K562 (cell line): ENCODE data around the gene APBB2. TPM values are rescaled to one million over a fixed set of nuclear protein-coding genes. Genes with fewer than 3 reads are reported as not detected.

Source experiments
- ATAC-seq: fragments of 200-7000 bp; cut with Tn5 transposase; 3 replicates; pipeline ENCODE4 v1.9.1; 2020; ENCODE audit warnings: moderate library complexity
- BruUV-seq: library from RNA; stranded (reverse); fragments of 400-500 nt; replicated peaks from 2 replicates; lab custom pipeline; 2021; lab: Mats Ljungman, UMichigan
- CTCF ChIA-PET: fragments of 300-600 bp; formaldehyde crosslinking; extraction: SDS; loops from one replicate; lab custom pipeline; 2021; ENCODE audit warnings: low intra/inter-chr PET ratio; lab: Yijun Ruan, JAX
- POLR2A ChIA-PET: fragments of 300-600, 350-650 bp; sonication (Branson Sonifier 250); formaldehyde crosslinking; extraction: SDS; loops from one replicate; lab custom pipeline; 2021; ENCODE audit warnings: antibody characterized with exemption, inconsistent platforms; lab: Yijun Ruan, JAX
- DNase-seq, 4 experiments: peaks; one replicate each; pipeline versions ENCODE4 v3.0.0 to v3.0.0-alpha.2; 2011 to 2018; ENCODE audit warnings: low spot score in 3 of 4, mixed read lengths in 3 of 4; ENCODE audit errors: extremely low read depth in 1 of 4
- FAIRE-seq: peaks from 2 replicates; lab custom pipeline; 2011; peaks lifted over from hg19 to GRCh38; lab: Jason Lieb, UNC
- H2AFZ ChIP-seq: 2 replicates; pipeline ENCODE4 v1.6.0; 2011; ENCODE audit warnings: low read depth, low read length, control low read depth, inconsistent platforms
- H3K27ac ChIP-seq: fragments of 200-600 bp; 3 replicates; pipeline ENCODE4 v1.8.0; 2011; ENCODE audit warnings: low read depth, mild to moderate bottlenecking, control low read depth, inconsistent platforms, low read length, moderate library complexity, mixed read lengths; ENCODE audit errors: extremely low read depth
- H3K27me3 ChIP-seq, 2 experiments: fragments of 300-600 bp in 1 of 2; 2 replicates in 1 of 2; 3 replicates in 1 of 2; pipeline versions ENCODE4 v1.6.0 to v1.8.0; 2011; ENCODE audit warnings: inconsistent platforms in 2 of 2, low read length in 2 of 2, mild to moderate bottlenecking in 1 of 2, mixed read lengths in 1 of 2, moderate library complexity in 1 of 2; ENCODE audit not compliant: control insufficient read depth in 2 of 2, insufficient read depth in 2 of 2
- H3K36me3 ChIP-seq: fragments of 300-600 bp; 3 replicates; pipeline ENCODE4 v1.8.0; 2011; ENCODE audit warnings: mild to moderate bottlenecking, low read length, inconsistent platforms; ENCODE audit not compliant: control insufficient read depth, insufficient read depth
- H3K4me1 ChIP-seq, 2 experiments: fragments of 200-600 bp in 1 of 2; replicated peaks in 1 of 2; 2 replicates in 1 of 2; 3 replicates in 1 of 2; pipeline versions ENCODE4 v1.5.1 to v1.8.0; 2011; ENCODE audit warnings: inconsistent platforms in 2 of 2, low read length in 2 of 2, mild to moderate bottlenecking in 1 of 2, mixed read lengths in 1 of 2, moderate library complexity in 1 of 2; ENCODE audit not compliant: control insufficient read depth in 2 of 2, insufficient read depth in 2 of 2
- H3K4me2 ChIP-seq: 2 replicates; pipeline ENCODE4 v1.6.1; 2011; ENCODE audit warnings: low read length, control low read depth, inconsistent platforms, mixed read lengths; ENCODE audit not compliant: insufficient read depth
- H3K4me3 ChIP-seq: fragments of 200-600 bp; sonication (generic), shearing (Covaris generic); 2 replicates; pipeline ENCODE4 v1.5.1; 2016; ENCODE audit warnings: control low read depth, inconsistent platforms
- H3K79me2 ChIP-seq: fragments of 200-600 bp; 3 replicates; pipeline ENCODE4 v1.8.0; 2011; ENCODE audit warnings: low read length, inconsistent platforms; ENCODE audit not compliant: control insufficient read depth, insufficient read depth
- H3K9ac ChIP-seq, 2 experiments: 2 replicates each; pipeline versions ENCODE4 v1.6.0 to v1.6.1; 2011; ENCODE audit warnings: low read depth in 2 of 2, low read length in 2 of 2, control low read depth in 1 of 2, inconsistent platforms in 1 of 2, mild to moderate bottlenecking in 1 of 2, mixed read lengths in 1 of 2; ENCODE audit not compliant: insufficient read depth in 1 of 2
- H3K9me1 ChIP-seq: one replicate; pipeline ENCODE4 v1.6.0; 2011; ENCODE audit warnings: inconsistent platforms, mild to moderate bottlenecking, low read length, moderate library complexity; ENCODE audit not compliant: control insufficient read depth, insufficient read depth
- H3K9me3 ChIP-seq: replicated peaks from 2 replicates; pipeline ENCODE4 v1.5.1; 2011; ENCODE audit warnings: low read depth, low read length, inconsistent platforms; ENCODE audit not compliant: control insufficient read depth, insufficient read depth
- H4K20me1 ChIP-seq: replicated peaks from 2 replicates; pipeline ENCODE4 v1.6.1; 2011; ENCODE audit warnings: low read length, inconsistent platforms, mixed read lengths; ENCODE audit not compliant: control insufficient read depth, insufficient read depth
- CBX8 ChIP-seq: fragments of 200-600 bp; sonication (generic); IDR thresholded peaks from 2 replicates; pipeline ENCODE4 v1.6.1; 2012; ENCODE audit warnings: borderline replicate concordance, mixed run types, low read depth, mild to moderate bottlenecking, moderate library complexity, mixed read lengths, low read length, control low read depth, inconsistent platforms; ENCODE audit not compliant: poor library complexity, severe bottlenecking; ENCODE audit errors: extremely low read depth
- E2F5 ChIP-seq: sonication (generic); formaldehyde crosslinking; IDR thresholded peaks from 2 replicates; pipeline ENCODE4 v1.8.0; 2022; ENCODE audit warnings: mild to moderate bottlenecking, missing genetic modification reagents
- GTF2A2 ChIP-seq: IDR thresholded peaks from 2 replicates; pipeline ENCODE4 v1.6.1; 2016; ENCODE audit warnings: mild to moderate bottlenecking, missing genetic modification characterization, missing compliant biosample characterization
- KDM4B ChIP-seq, 2 experiments: fragments of 450-650 bp in 1 of 2; sonication (generic) in 1 of 2; IDR thresholded peaks; 2 replicates each; pipeline ENCODE4 v1.6.1; 2016 to 2017; ENCODE audit warnings: borderline replicate concordance in 2 of 2, antibody characterized with exemption in 1 of 2, low read depth in 1 of 2, mild to moderate bottlenecking in 1 of 2
- MYNN ChIP-seq, 2 experiments: sonication (generic); formaldehyde crosslinking in 1 of 2; IDR thresholded peaks; 2 replicates each; pipeline versions ENCODE4 v1.5.0 to v1.6.1; 2016 to 2020; ENCODE audit warnings: antibody characterized with exemption in 1 of 2, missing genetic modification reagents in 1 of 2
- POU5F1 ChIP-seq: fragments of 150-350 bp; IDR thresholded peaks from 2 replicates; pipeline ENCODE4 v1.6.1; 2014; ENCODE audit warnings: borderline replicate concordance, low read length, low read depth, mild to moderate bottlenecking; ENCODE audit not compliant: partially characterized antibody
- PRDM10 ChIP-seq: fragments of 450-650 bp; IDR thresholded peaks from 2 replicates; pipeline ENCODE4 v1.6.1; 2018; ENCODE audit not compliant: partially characterized antibody
- SIX5 ChIP-seq, 2 experiments: IDR thresholded peaks; 2 replicates each; pipeline ENCODE4 v1.6.1; 2011; ENCODE audit warnings: low read length in 2 of 2, borderline replicate concordance in 1 of 2, low read depth in 1 of 2, mild to moderate bottlenecking in 1 of 2, moderate library complexity in 1 of 2; ENCODE audit not compliant: insufficient read depth in 1 of 2
- SMC3 ChIP-seq: conservative IDR thresholded peaks from 2 replicates; pipeline ENCODE4 v1.6.1; 2011; ENCODE audit warnings: low read depth, low read length, improper control_type of control experiment; ENCODE audit not compliant: insufficient read depth
- TRIM25 ChIP-seq: fragments of 450-650 bp; IDR thresholded peaks from 2 replicates; pipeline ENCODE4 v1.7.0; 2016; ENCODE audit warnings: borderline replicate concordance
- XRCC3 ChIP-seq: fragments of 450-650 bp; IDR thresholded peaks from 2 replicates; pipeline ENCODE4 v1.6.1; 2017; ENCODE audit warnings: mild to moderate bottlenecking, moderate library complexity
- ZNF77 ChIP-seq: fragments of 250-450 bp; sonication (Bioruptor Pico); IDR thresholded peaks from 2 replicates; pipeline ENCODE4 v1.5.0; 2020
- WGBS: fragments of 100-300 bp; shearing (Covaris generic); methylation state at CpG from one replicate; pipeline ENCODE4 v1.1.6; 2016; ENCODE audit warnings: low coverage, mixed read lengths; ENCODE audit not compliant: insufficient coverage; ENCODE audit errors: missing lambda C conversion rate; 5-methylcytosine and 5-hydroxymethylcytosine counted together
- in situ Hi-C: fragments of 300-500 bp; cut with MboI; formaldehyde crosslinking; loops from 4 replicates; pipeline ENCODE4 v1.15.0; 2018; ENCODE audit warnings: inconsistent platforms, mixed read lengths
- intact Hi-C: fragments of 100-400 bp; cut with micrococcal nuclease; formaldehyde crosslinking; loops from 2 replicates; pipeline ENCODE4 v1.14.2; 2022
- polyA plus RNA-seq, 8 experiments: library from polyadenylated mRNA; depleted of rRNA in 4 of 8; stranded (reverse) in 5 of 8; unstranded in 3 of 8; fragments of >200 nt; fragmentation: Nextera tagmentation in 2 of 8; fragmentation: Illumina TruSeq in 1 of 8; extraction: Ambion mirVana in 2 of 8; extraction: Trizol in 1 of 8; gene quantifications; 2 replicates each; pipeline versions ENCODE4 v1.2.1 to v1.2.3, GENCODE V29; 2011 to 2014; ENCODE audit warnings: inconsistent platforms in 1 of 8, missing spikeins in 1 of 8
- total RNA-seq, 7 experiments: library from RNA; depleted of rRNA in 6 of 7; stranded (reverse); fragments of >200 nt in 6 of 7; fragmentation: Illumina TruSeq in 2 of 7; extraction: Trizol in 2 of 7; gene quantifications; 2 replicates each; pipeline versions ENCODE4 v1.2.1 to v1.2.3, GENCODE V29; 2011 to 2021; ENCODE audit warnings: low replicate concordance in 1 of 7

APBB2 gene
- total and polyA plus RNA-seq, 9 of the 15 experiments (the other 6 are each of a cell fraction or from before 2014, with no cell fraction given): 0.08 to 2.1 (median 1.4) TPM

GRCh38 chr4:41256740-41257256 lies 42.5 kb upstream of the APBB2 start, which contains the start of gene UCHL1 (continued):
- TF ChIP-seq TRIM25: no peak

GRCh38 chr4:41256131-41256739 lies 41.9 kb upstream of the APBB2 start:
- no peak for ATAC-seq
- in situ Hi-C loops: no loop called here
- no peak for DNase-seq
- intact Hi-C loops: no loop called here
- H3K27me3 ChIP-seq: peaks cover 0 to 8% of the 10 kb centered on the region in 2 experiments; a peak in 2 of 5 replicates
- H3K79me2 ChIP-seq: no peaks in the 10 kb centered on the region
- H3K9me3 ChIP-seq: no peaks in the 10 kb centered on the region
- H3K4me2 ChIP-seq: no peak overlapping the region
- no peaks in the 10 kb centered on the region for H3K9me1 ChIP-seq
- FAIRE-seq: no peak
- no peak overlapping the region for H3K9ac ChIP-seq
- no TSS peak for BruUV-seq
- no peaks in the 10 kb centered on the region for H4K20me1 ChIP-seq
- no peaks in the 10 kb centered on the region for H3K36me3 ChIP-seq
- H3K4me3 ChIP-seq: no peak overlapping the region
- H3K4me1 ChIP-seq: no peaks in the 10 kb centered on the region; a peak in 1 of 5 replicates
- no peak overlapping the region for H2AFZ ChIP-seq
- CTCF ChIA-PET: no interaction called here
- H3K27ac ChIP-seq: no peak overlapping the region
- 11% methylated on average over 12 of the region's 13 CpGs for WGBS
- POLR2A ChIA-PET: no interaction called here
- TF ChIP-seq MYNN (IDR thresholded peaks at IDR 0.05) (no peak), MYNN (CRISPR knock-in tag; IDR thresholded peaks at IDR 0.05) (no peak), KDM4B (IDR thresholded peaks at IDR 0.05; ENCODE audit: borderline replicate concordance in 2 of 2, low read depth in 1 of 2) (no peak), E2F5 (CRISPR knock-in tag) (no peak), POU5F1 (no peak), ZNF77 (CRISPR knock-in tag) (no peak), SMC3 (no peak), SIX5 (IDR thresholded peaks at IDR 0.05; ENCODE audit: borderline replicate concordance in 1 of 2, insufficient read depth in 1 of 2, low read depth in 1 of 2, low read length in 2 of 2) (no peak), XRCC3 (no peak), GTF2A2 (no peak), PRDM10 (no peak), CBX8 (no peak)
